Prostate gland (tissue), 2 donors: ENCODE results near the gene ECEL1. TPM values are rescaled to one million over a fixed set of nuclear protein-coding genes. Genes with fewer than 3 reads are reported as not detected.

Experiments
- DNase-seq: peaks from one replicate; pipeline ENCODE4 v3.0.0-alpha.2; 2019; ENCODE audit warnings: low spot score
- H3K27ac ChIP-seq, 2 donors: fragments of 200-600 bp; sonication (generic); 2 replicates each; pipeline ENCODE4 v1.5.1; 2017 to 2019
- H3K27me3 ChIP-seq: fragments of 200-600 bp; sonication (generic); replicated peaks from 2 replicates; pipeline ENCODE4 v1.5.1; 2019; ENCODE audit not compliant: insufficient read depth
- H3K36me3 ChIP-seq, 2 donors: fragments of 200-600 bp; sonication (generic); 1 replicate in 1 of 2; 2 replicates in 1 of 2; pipeline versions ENCODE4 v1.5.1 to v1.8.1; 2017 to 2019
- H3K4me1 ChIP-seq: fragments of 200-600 bp; sonication (generic); replicated peaks from 2 replicates; pipeline ENCODE4 v1.5.1; 2019
- H3K4me3 ChIP-seq, 2 donors: fragments of 200-600 bp; sonication (generic); 2 replicates each; pipeline ENCODE4 v1.5.1; 2017 to 2019
- H3K9me3 ChIP-seq: fragments of 200-600 bp; sonication (generic); 2 replicates; pipeline ENCODE4 v1.5.1; 2017
- POLR2A ChIP-seq: fragments of 450-650 bp; IDR thresholded peaks from one replicate; pipeline ENCODE4 v1.6.1; 2016; ENCODE audit warnings: antibody characterized with exemption, mild to moderate bottlenecking
- POLR2AphosphoS5 ChIP-seq: sonication (generic); formaldehyde crosslinking; IDR thresholded peaks from one replicate; pipeline ENCODE4 v1.6.1; 2017; ENCODE audit warnings: antibody characterized with exemption
- WGBS: methylation state at CpG from one replicate; pipeline ENCODE4 v1.1.5; 2018; 5-methylcytosine and 5-hydroxymethylcytosine counted together
- intact Hi-C: fragments of 100-400 bp; cut with DNase I; formaldehyde crosslinking; loops from one replicate; pipeline ENCODE4 v1.14.2; 2022
- total RNA-seq, 2 donors: library from RNA; depleted of rRNA; stranded (reverse); fragments of >200 nt; gene quantifications; one replicate each; pipeline ENCODE4 v1.1.0, GENCODE V29; 2016
- TF ChIP-seq, protein P1 (sequence below), 4 experiments: fragments of 200-600 bp in 2 of 4; fragments of 450-650 bp in 2 of 4; sonication (generic) in 2 of 4; IDR thresholded peaks; 1 replicate in 3 of 4; 2 replicates in 1 of 4; pipeline ENCODE4 v1.5.1; 2016 to 2019; ENCODE audit warnings: antibody characterized with exemption in 4 of 4, mild to moderate bottlenecking in 2 of 4, moderate library complexity in 2 of 4

Gene ECEL1
- total RNA-seq, 2 donors from 2014 or later: 0.82 to 15.3 TPM

GRCh38 chr2:232528746-232529460, 41.3 kb upstream of the ECEL1 start:
- no peaks in the 10 kb centered on the region for H3K36me3 ChIP-seq
- no peak overlapping the region for H3K27ac ChIP-seq
- intact Hi-C loops: no loop called here
- H3K27me3 ChIP-seq: peaks cover under 1% of the 10 kb centered on the region
- no peak for TF ChIP-seq POLR2A
- TF ChIP-seq, protein P1, sequence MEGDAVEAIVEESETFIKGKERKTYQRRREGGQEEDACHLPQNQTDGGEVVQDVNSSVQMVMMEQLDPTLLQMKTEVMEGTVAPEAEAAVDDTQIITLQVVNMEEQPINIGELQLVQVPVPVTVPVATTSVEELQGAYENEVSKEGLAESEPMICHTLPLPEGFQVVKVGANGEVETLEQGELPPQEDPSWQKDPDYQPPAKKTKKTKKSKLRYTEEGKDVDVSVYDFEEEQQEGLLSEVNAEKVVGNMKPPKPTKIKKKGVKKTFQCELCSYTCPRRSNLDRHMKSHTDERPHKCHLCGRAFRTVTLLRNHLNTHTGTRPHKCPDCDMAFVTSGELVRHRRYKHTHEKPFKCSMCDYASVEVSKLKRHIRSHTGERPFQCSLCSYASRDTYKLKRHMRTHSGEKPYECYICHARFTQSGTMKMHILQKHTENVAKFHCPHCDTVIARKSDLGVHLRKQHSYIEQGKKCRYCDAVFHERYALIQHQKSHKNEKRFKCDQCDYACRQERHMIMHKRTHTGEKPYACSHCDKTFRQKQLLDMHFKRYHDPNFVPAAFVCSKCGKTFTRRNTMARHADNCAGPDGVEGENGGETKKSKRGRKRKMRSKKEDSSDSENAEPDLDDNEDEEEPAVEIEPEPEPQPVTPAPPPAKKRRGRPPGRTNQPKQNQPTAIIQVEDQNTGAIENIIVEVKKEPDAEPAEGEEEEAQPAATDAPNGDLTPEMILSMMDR (IDR thresholded peaks at IDR 0.05): no peak
- TF ChIP-seq POLR2AphosphoS5: no peak
- 75% methylated on average over 11 of the region's 11 CpGs for WGBS
- DNase-seq: no peak
- H3K4me1 ChIP-seq: peaks cover 4% of the 10 kb centered on the region
- H3K4me3 ChIP-seq: no peak overlapping the region
- no peaks in the 10 kb centered on the region for H3K9me3 ChIP-seq

- WGBS: 80% methylated on average over 6 of the region's 6 CpGs
- peaks cover 9% of the 10 kb centered on the region for H3K27me3 ChIP-seq
- H3K27ac ChIP-seq: no peak overlapping the region
- H3K4me1 ChIP-seq: peaks cover 9% of the 10 kb centered on the region
- no peak for DNase-seq
- TF ChIP-seq POLR2A: no peak
- TF ChIP-seq POLR2AphosphoS5: no peak
- TF ChIP-seq, protein P1 (IDR thresholded peaks at IDR 0.05): no peak
- H3K9me3 ChIP-seq: no peaks in the 10 kb centered on the region
- intact Hi-C loops: no loop called here
- H3K4me3 ChIP-seq: no peak overlapping the region
- no peaks in the 10 kb centered on the region for H3K36me3 ChIP-seq
Observed at GRCh38 chr2:232527905-232528470, 40.4 kb upstream of the ECEL1 start.

DNA sequence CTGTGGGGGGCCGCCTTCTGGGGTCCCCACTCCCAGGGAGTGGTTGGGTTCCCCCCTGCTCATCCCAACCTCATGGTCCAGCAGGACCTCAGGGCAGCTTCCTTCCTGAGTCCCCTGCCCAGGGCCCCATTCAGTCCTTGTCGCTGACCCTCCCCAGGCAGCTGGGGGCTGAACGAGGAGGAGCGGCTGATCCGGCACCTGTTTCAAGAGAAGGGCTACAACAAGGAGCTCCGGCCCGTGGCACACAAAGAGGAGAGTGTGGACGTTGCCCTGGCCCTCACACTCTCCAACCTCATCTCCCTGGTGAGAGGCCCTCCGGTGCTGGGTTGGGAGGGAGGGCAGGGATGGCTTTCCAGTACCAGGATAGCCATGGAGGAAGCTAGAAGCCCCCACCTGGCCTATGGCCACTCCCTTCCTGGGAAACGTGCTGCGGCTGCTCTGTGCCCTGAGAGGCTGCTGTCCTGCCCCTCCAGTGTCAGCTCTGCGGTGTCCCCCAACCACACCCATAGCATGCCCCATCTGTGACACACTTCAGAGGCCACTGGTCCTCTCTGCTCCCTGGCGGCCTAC, 38.8 kb upstream of the ECEL1 start:
- peaks cover 9% of the 10 kb centered on the region for H3K4me1 ChIP-seq
- no peaks in the 10 kb centered on the region for H3K9me3 ChIP-seq
- no peak for DNase-seq
- peaks cover 23% of the 10 kb centered on the region for H3K27me3 ChIP-seq
- intact Hi-C loops: no loop called here
- TF ChIP-seq POLR2A (no peak), POLR2AphosphoS5 (no peak)
- TF ChIP-seq, protein P1 (IDR thresholded peaks at IDR 0.05): no peak
- H3K36me3 ChIP-seq: no peaks in the 10 kb centered on the region
- H3K27ac ChIP-seq: no peak overlapping the region
- H3K4me3 ChIP-seq: no peak overlapping the region
- WGBS: 91% methylated on average over 12 of the region's 13 CpGs

- Histone ChIP-seq H3K27me3 (peaks cover 23% of the 10 kb centered on the region), H3K9me3 (no peaks in the 10 kb centered on the region), H3K4me3 (no peak within 1 kb of the TSS), H3K4me1 (peaks cover 9% of the 10 kb centered on the region), H3K27ac (no peak within 1 kb of the TSS), H3K36me3 (no peaks in the 10 kb centered on the region)
- whole genome bisulfite sequencing: 9% methylated on average over 16 of the region's 18 CpGs
- intact Hi-C loops: no loop called here
- no peak for DNase-seq
- TF ChIP-seq POLR2A (no peak), POLR2AphosphoS5 (no peak)
- TF ChIP-seq, protein P1 (IDR thresholded peaks at IDR 0.05): no peak
Observed at GRCh38 chr2:232525791-232526371, 38.2 kb upstream of the ECEL1 start, which contains the start of gene CHRND. CHRND (plus strand) TSS chr2:232526160; CDS start chr2:232526216, 56 bp downstream.
